ENCODE results near the gene SLC7A5.
"Not testable (repeated sequence)": the region's sequence is repeated elsewhere in the genome, so short reads cannot be mapped to it uniquely, and the experiment has no call there.

- TF ChIP-seq POLR2A (IDR thresholded peaks at IDR 0.05; ENCODE audit: low read depth, low read length); POLR2AphosphoS5 (IDR thresholded peaks at IDR 0.05; ENCODE audit: low read depth, low read length); TAF1 (IDR thresholded peaks at IDR 0.05; ENCODE audit: borderline replicate concordance, low read depth, low read length): not testable (repeated sequence)
Measured at GRCh38 chr16:87869879-87870417, 641 bp upstream of the SLC7A5 start.

All from GM12892 (cell line).